ENCODE measurements around the gene ITGA7. TPM values are rescaled to one million over a fixed set of nuclear protein-coding genes. Genes with fewer than 3 reads are reported as not detected.

Gene ITGA7
- total and polyA plus RNA-seq, 2 of the 8 experiments (the other 6 are each of a cell fraction or from before 2014, with no cell fraction given) = 57.6 to 86.1 TPM

GRCh38 chr12:55715833-55716581 lies 8.3 kb upstream of the ITGA7 start, which contains the start of gene BLOC1S1 (continued):
- TF ChIP-seq EGR1 (IDR thresholded peaks at IDR 0.05; ENCODE audit: borderline replicate concordance, low read depth, low read length) (0 out of 2 replicates have a peak, but pooled peaks have one; percentile 38), KDM4A (IDR thresholded peaks at IDR 0.05; ENCODE audit: low read depth, low read length, severe bottlenecking) (peak; percentile 18), SP1 (IDR thresholded peaks at IDR 0.05; ENCODE audit: low read depth, low read length) (peak; percentile 74), CHD2 (IDR thresholded peaks at IDR 0.05; ENCODE audit: low read length) (peak; percentile 20; the same call in 1 of the 2 replicates), NRF1 (IDR thresholded peaks at IDR 0.05; ENCODE audit: low read depth, low read length) (no peak), POLR2AphosphoS5 (IDR thresholded peaks at IDR 0.05; ENCODE audit: low read depth, low read length) (peak; percentile 57), ATF3 (IDR thresholded peaks at IDR 0.05; ENCODE audit: insufficient read depth, low read depth, low read length) (peak; percentile 99)
